H1 (cell line): ENCODE measurements around the gene LGALSL. TPM values are rescaled to one million over a fixed set of nuclear protein-coding genes. Genes with fewer than 3 reads are reported as not detected.

Experiments used
- CTCF ChIA-PET: fragments of 300-600 bp; sonication (Branson Sonifier 250); formaldehyde crosslinking; loops from one replicate; lab custom pipeline; 2021; ENCODE audit not compliant: partially characterized antibody; lab: Charles Lee
- POLR2A ChIA-PET: fragments of 300-600 bp; sonication (Branson Sonifier 250); formaldehyde crosslinking; loops from one replicate; lab custom pipeline; 2021; ENCODE audit warnings: inconsistent platforms; ENCODE audit not compliant: partially characterized antibody; lab: Charles Lee
- DNase-seq, 2 experiments: peaks; one replicate each; pipeline versions ENCODE4 v3.0.0 to v3.0.0-alpha.2; 2010 to 2022; ENCODE audit warnings: low spot score in 2 of 2, low read depth in 1 of 2, mixed read lengths in 1 of 2
- FAIRE-seq: peaks from 2 replicates; lab custom pipeline; 2011; peaks lifted over from hg19 to GRCh38; lab: Jason Lieb, UNC
- H2AFZ ChIP-seq: 2 replicates; pipeline ENCODE4 v1.8.1; 2012; ENCODE audit warnings: low read length, inconsistent platforms
- H2AK5ac ChIP-seq: 2 replicates; pipeline ENCODE4 v1.6.1; 2013; ENCODE audit warnings: low read depth, low read length
- H2BK120ac ChIP-seq: replicated peaks from 2 replicates; pipeline ENCODE3; 2013; ENCODE audit warnings: low read depth, low read length, inconsistent platforms
- H2BK12ac ChIP-seq: 2 replicates; pipeline ENCODE4 v1.6.1; 2013; ENCODE audit warnings: low read depth, low read length
- H2BK15ac ChIP-seq: 2 replicates; pipeline ENCODE4 v1.6.1; 2013; ENCODE audit warnings: low read length
- H2BK20ac ChIP-seq: 2 replicates; pipeline ENCODE4 v1.6.1; 2013; ENCODE audit warnings: low read length
- H2BK5ac ChIP-seq: 2 replicates; pipeline ENCODE4 v1.6.1; 2013; ENCODE audit warnings: low read depth, low read length
- H3K14ac ChIP-seq: 2 replicates; pipeline ENCODE4 v1.6.1; 2013; ENCODE audit warnings: inconsistent platforms; ENCODE audit not compliant: insufficient read length
- H3K18ac ChIP-seq: 2 replicates; pipeline ENCODE4 v1.6.1; 2013; ENCODE audit warnings: low read length; ENCODE audit errors: extremely low read depth
- H3K23ac ChIP-seq: 2 replicates; pipeline ENCODE4 v1.6.1; 2013; ENCODE audit warnings: inconsistent platforms; ENCODE audit not compliant: insufficient read length
- H3K23me2 ChIP-seq: 2 replicates; pipeline ENCODE4 v1.6.1; 2013; ENCODE audit warnings: low read depth, low read length
- H3K27ac ChIP-seq: 2 replicates; pipeline ENCODE4 v1.6.1; 2011; ENCODE audit warnings: low read depth, low read length, inconsistent platforms
- H3K27me3 ChIP-seq, 4 experiments: replicated peaks in 1 of 4; 1 replicate in 1 of 4; 2 replicates in 3 of 4; pipeline versions ENCODE4 v1.6.1 to v1.8.1; 2011 to 2013; ENCODE audit warnings: low read length in 3 of 4, mild to moderate bottlenecking in 3 of 4, inconsistent platforms in 2 of 4, mixed read lengths in 2 of 4, moderate library complexity in 1 of 4; ENCODE audit not compliant: control insufficient read depth in 3 of 4, insufficient read depth in 3 of 4; ENCODE audit errors: extremely low read depth in 1 of 4
- H3K36me3 ChIP-seq, 4 experiments: 2 replicates each; pipeline versions ENCODE4 v1.6.1 to v1.8.1; 2011 to 2013; ENCODE audit warnings: mild to moderate bottlenecking in 4 of 4, low read length in 3 of 4, moderate library complexity in 2 of 4, control low read depth in 1 of 4, inconsistent platforms in 1 of 4; ENCODE audit not compliant: insufficient read depth in 4 of 4, control insufficient read depth in 2 of 4
- H3K4ac ChIP-seq: replicated peaks from 2 replicates; pipeline ENCODE3; 2013; ENCODE audit warnings: low read length, low read depth, mixed read lengths, inconsistent platforms; ENCODE audit not compliant: insufficient read length
- H3K4me1 ChIP-seq, 4 experiments: replicated peaks in 1 of 4; 1 replicate in 1 of 4; 2 replicates in 3 of 4; pipeline versions ENCODE4 v1.6.1 to v1.8.1; 2011 to 2013; ENCODE audit warnings: low read length in 3 of 4, inconsistent platforms in 2 of 4, mixed read lengths in 1 of 4; ENCODE audit not compliant: insufficient read depth in 4 of 4, control insufficient read depth in 3 of 4
- H3K4me2 ChIP-seq, 2 experiments: 2 replicates each; pipeline versions ENCODE4 v1.6.1 to v1.8.1; 2011 to 2013; ENCODE audit warnings: low read depth in 2 of 2, low read length in 2 of 2, control low read depth in 1 of 2, inconsistent platforms in 1 of 2, mild to moderate bottlenecking in 1 of 2; ENCODE audit not compliant: insufficient read depth in 1 of 2
- H3K4me3 ChIP-seq, 4 experiments: fragments of 200-600, 300-600 bp in 1 of 4; sonication (generic), shearing (Covaris generic), sonication (Bioruptor Twin) in 1 of 4; 2 replicates each; pipeline versions ENCODE4 v1.5.1 to v1.8.1; 2011 to 2016; ENCODE audit warnings: low read length in 4 of 4, low read depth in 3 of 4, control low read depth in 2 of 4, inconsistent platforms in 2 of 4, mild to moderate bottlenecking in 2 of 4, mixed read lengths in 1 of 4, moderate library complexity in 1 of 4; ENCODE audit not compliant: insufficient read depth in 2 of 4; ENCODE audit errors: extremely low read depth in 1 of 4
- H3K56ac ChIP-seq: replicated peaks from 2 replicates; pipeline ENCODE3; 2013; ENCODE audit warnings: low read depth, mild to moderate bottlenecking, mixed read lengths, low read length, inconsistent platforms; ENCODE audit not compliant: insufficient read length
- H3K79me1 ChIP-seq: 2 replicates; pipeline ENCODE4 v1.6.1; 2013; ENCODE audit warnings: low read depth, low read length, control low read depth
- H3K79me2 ChIP-seq, 2 experiments: 2 replicates each; pipeline versions ENCODE4 v1.6.1 to v1.8.1; 2012 to 2013; ENCODE audit warnings: low read length in 2 of 2, mild to moderate bottlenecking in 2 of 2, inconsistent platforms in 1 of 2; ENCODE audit not compliant: insufficient read depth in 2 of 2, control insufficient read depth in 1 of 2
- H3K9ac ChIP-seq, 4 experiments: replicated peaks in 1 of 4; 1 replicate in 1 of 4; 2 replicates in 3 of 4; pipeline versions ENCODE4 v1.6.1 to v1.8.1; 2011 to 2013; ENCODE audit warnings: low read depth in 3 of 4, low read length in 3 of 4, control low read depth in 2 of 4, mild to moderate bottlenecking in 2 of 4, moderate library complexity in 2 of 4, inconsistent platforms in 1 of 4; ENCODE audit errors: extremely low read depth in 1 of 4
- H3K9me3 ChIP-seq, 2 experiments: 2 replicates each; pipeline versions ENCODE4 v1.6.1 to v1.8.1; 2012 to 2013; ENCODE audit warnings: mild to moderate bottlenecking in 2 of 2, moderate library complexity in 2 of 2, control low read depth in 1 of 2, inconsistent platforms in 1 of 2, low read depth in 1 of 2, low read length in 1 of 2, mixed read lengths in 1 of 2; ENCODE audit not compliant: insufficient read depth in 2 of 2
- H4K20me1 ChIP-seq, 2 experiments: replicated peaks in 1 of 2; 2 replicates each; pipeline versions ENCODE3 to v1.8.1; 2011 to 2013; ENCODE audit warnings: inconsistent platforms in 2 of 2, low read length in 2 of 2, mild to moderate bottlenecking in 1 of 2; ENCODE audit not compliant: insufficient read depth in 2 of 2, control insufficient read depth in 1 of 2
- H4K5ac ChIP-seq: 2 replicates; pipeline ENCODE4 v1.6.1; 2013; ENCODE audit warnings: low read length, low read depth, mixed read lengths, inconsistent platforms; ENCODE audit not compliant: insufficient read length
- H4K8ac ChIP-seq: 2 replicates; pipeline ENCODE4 v1.8.0; 2013; ENCODE audit warnings: mild to moderate bottlenecking, moderate library complexity, low read length, inconsistent platforms; ENCODE audit not compliant: insufficient read depth; ENCODE audit errors: extremely low read depth
- H4K91ac ChIP-seq: replicated peaks from 2 replicates; pipeline ENCODE3; 2013; ENCODE audit warnings: low read length, mixed read lengths, inconsistent platforms; ENCODE audit not compliant: insufficient read length
- WGBS, 2 experiments: shearing (Covaris generic) in 1 of 2; methylation state at CpG; one replicate each; pipeline versions ENCODE4 v1.1.6 to v1.1.7; 2013 to 2015; ENCODE audit warnings: low lambda C conversion rate in 2 of 2, mixed read lengths in 2 of 2, inconsistent platforms in 1 of 2, low coverage in 1 of 2, missing lambda C conversion rate in 1 of 2; ENCODE audit not compliant: insufficient replicate concordance in 2 of 2, insufficient coverage in 1 of 2, insufficient read length in 1 of 2; ENCODE audit errors: extremely low coverage in 1 of 2, missing lambda C conversion rate in 1 of 2; 5-methylcytosine and 5-hydroxymethylcytosine counted together
- polyA plus RNA-seq, 7 experiments: library from polyadenylated mRNA; depleted of rRNA in 3 of 7; stranded (reverse) in 5 of 7; unstranded in 2 of 7; fragments of >200 nt in 5 of 7; fragments of 200-250 nt in 2 of 7; gene quantifications; 1 replicate in 5 of 7; 2 replicates in 1 of 7; 4 replicates in 1 of 7; pipeline versions ENCODE4 v1.2.1 to v1.2.3, GENCODE V29; 2011 to 2013; ENCODE audit warnings: missing spikeins in 2 of 7, mixed read lengths in 2 of 7
- total RNA-seq: library from RNA; stranded (reverse); fragmentation: NEBNext Ultra II Directional; extraction: Animal tissue kit (Norgen Biotek cat#: 25700); gene quantifications from 2 replicates; pipeline ENCODE4 v1.2.1, GENCODE V29; 2021
- TF ChIP-seq, protein P1 (sequence below), 3 experiments: IDR thresholded peaks; 1 replicate in 2 of 3; 2 replicates in 1 of 3; pipeline versions ENCODE4 v1.5.1 to v1.6.1; 2011; ENCODE audit warnings: low read length in 3 of 3, mild to moderate bottlenecking in 3 of 3, inconsistent platforms in 2 of 3, low read depth in 1 of 3, moderate library complexity in 1 of 3; ENCODE audit not compliant: insufficient read depth in 1 of 3; ENCODE audit errors: control extremely low read depth in 1 of 3

LGALSL gene
- total and polyA plus RNA-seq, 2 of the 8 experiments (the other 6 are each of a cell fraction or from before 2014, with no cell fraction given): 13.6 to 32.3 TPM

GRCh38 chr2:64492272-64492671 lies 38.3 kb downstream of the LGALSL start:
- no peak for DNase-seq
- no peaks in the 10 kb centered on the region for H4K20me1 ChIP-seq
- H3K56ac ChIP-seq: no peak overlapping the region
- TF ChIP-seq, protein P1, sequence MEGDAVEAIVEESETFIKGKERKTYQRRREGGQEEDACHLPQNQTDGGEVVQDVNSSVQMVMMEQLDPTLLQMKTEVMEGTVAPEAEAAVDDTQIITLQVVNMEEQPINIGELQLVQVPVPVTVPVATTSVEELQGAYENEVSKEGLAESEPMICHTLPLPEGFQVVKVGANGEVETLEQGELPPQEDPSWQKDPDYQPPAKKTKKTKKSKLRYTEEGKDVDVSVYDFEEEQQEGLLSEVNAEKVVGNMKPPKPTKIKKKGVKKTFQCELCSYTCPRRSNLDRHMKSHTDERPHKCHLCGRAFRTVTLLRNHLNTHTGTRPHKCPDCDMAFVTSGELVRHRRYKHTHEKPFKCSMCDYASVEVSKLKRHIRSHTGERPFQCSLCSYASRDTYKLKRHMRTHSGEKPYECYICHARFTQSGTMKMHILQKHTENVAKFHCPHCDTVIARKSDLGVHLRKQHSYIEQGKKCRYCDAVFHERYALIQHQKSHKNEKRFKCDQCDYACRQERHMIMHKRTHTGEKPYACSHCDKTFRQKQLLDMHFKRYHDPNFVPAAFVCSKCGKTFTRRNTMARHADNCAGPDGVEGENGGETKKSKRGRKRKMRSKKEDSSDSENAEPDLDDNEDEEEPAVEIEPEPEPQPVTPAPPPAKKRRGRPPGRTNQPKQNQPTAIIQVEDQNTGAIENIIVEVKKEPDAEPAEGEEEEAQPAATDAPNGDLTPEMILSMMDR (IDR thresholded peaks at IDR 0.05; ENCODE audit: control extremely low read depth in 1 of 3, insufficient read depth in 1 of 3, low read depth in 1 of 3, low read length in 3 of 3): no peak
- TF ChIP-seq, all 59 proteins: peak for 0
- no peak overlapping the region for H4K8ac ChIP-seq
- H2AFZ ChIP-seq: 0 out of 2 replicates have a peak overlapping the region, but pooled peaks have one; percentile 51
- ChIA-PET POLR2A (no interaction called here), CTCF (interaction anchor here (1.0 to 13.1 kb wide), 2 partner anchors 10 to 163 kb away, joined by 3 to 214 read pairs; no protein-coding TSS in a partner anchor)
- no peaks in the 10 kb centered on the region for H3K9me3 ChIP-seq
- H3K23me2 ChIP-seq: no peaks in the 10 kb centered on the region
- H3K18ac ChIP-seq: no peak overlapping the region
- no peaks in the 10 kb centered on the region for H3K36me3 ChIP-seq
- no peak overlapping the region for H2AK5ac ChIP-seq
- H3K9ac ChIP-seq: no peak overlapping the region
- H3K4ac ChIP-seq: no peak overlapping the region
- no peak overlapping the region for H4K91ac ChIP-seq
- H3K4me2 ChIP-seq: no peak overlapping the region
- no peak overlapping the region for H2BK12ac ChIP-seq
- H3K14ac ChIP-seq: no peak overlapping the region
- H4K5ac ChIP-seq: no peak overlapping the region
- H2BK15ac ChIP-seq: no peak overlapping the region
- no peak for FAIRE-seq
- peaks cover 5 to 15% (median 11%) of the 10 kb centered on the region in 4 experiments for H3K4me1 ChIP-seq
- H3K79me1 ChIP-seq: no peaks in the 10 kb centered on the region
- no peak overlapping the region for H3K4me3 ChIP-seq
- H3K79me2 ChIP-seq: no peaks in the 10 kb centered on the region; a peak in 1 of 4 replicates
- no peak overlapping the region for H2BK5ac ChIP-seq
- no peak overlapping the region for H2BK120ac ChIP-seq
- no peak overlapping the region for H3K27ac ChIP-seq
- no peak overlapping the region for H2BK20ac ChIP-seq
- peaks cover 0 to 3% (median 0%) of the 10 kb centered on the region in 4 experiments; a peak in 1 of 7 replicates for H3K27me3 ChIP-seq
- 90% methylated on average over 3 of the region's 3 CpGs; no CpG with 5 or more reads in 1 of the 2 experiments for WGBS, 2 experiments
- no peak overlapping the region for H3K23ac ChIP-seq
